ENCODE measurements around the gene SELENOO.

DNA sequence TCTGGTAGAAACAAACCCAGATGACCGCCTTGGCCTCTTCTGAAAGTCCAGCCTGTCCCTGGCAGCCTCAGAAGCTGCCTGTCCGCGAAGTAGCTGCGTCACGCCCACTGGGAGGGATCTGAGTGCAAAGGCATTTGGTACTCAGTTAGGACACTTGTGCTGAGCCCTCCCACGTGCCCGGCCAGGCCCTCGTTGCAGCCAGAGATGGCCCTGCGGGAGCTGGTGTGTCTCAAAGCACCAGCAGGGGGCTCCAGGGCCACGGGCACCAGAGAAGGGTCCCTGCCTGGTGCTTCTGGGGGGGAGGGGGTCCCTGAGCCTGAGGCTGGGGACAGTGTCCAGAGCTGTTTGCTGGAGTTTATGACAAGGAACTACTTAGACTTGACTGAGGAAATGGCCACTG, 5.8 kb downstream of the SELENOO start:
- TF ChIP-seq POLR2A (IDR thresholded peaks at IDR 0.05; ENCODE audit: low read length), result no peak
- no peak for TF ChIP-seq GATA1 (IDR thresholded peaks at IDR 0.05; ENCODE audit: low read depth, low read length)

All from erythroblast (primary cell).